GM18508 (cell line): ENCODE data around the gene DDX39B.
"Not testable (repeated sequence)": the region's sequence is repeated elsewhere in the genome, so short reads cannot be mapped to it uniquely, and the experiment has no call there.

Experiments
- ATAC-seq: cut with Tn5 transposase; IDR thresholded peaks from one replicate; pipeline ENCODE4 v1.9.1; 2021; ENCODE audit warnings: moderate number of reproducible peaks; ENCODE audit not compliant: insufficient read depth, unreplicated experiment

DDX39B gene

DNA sequence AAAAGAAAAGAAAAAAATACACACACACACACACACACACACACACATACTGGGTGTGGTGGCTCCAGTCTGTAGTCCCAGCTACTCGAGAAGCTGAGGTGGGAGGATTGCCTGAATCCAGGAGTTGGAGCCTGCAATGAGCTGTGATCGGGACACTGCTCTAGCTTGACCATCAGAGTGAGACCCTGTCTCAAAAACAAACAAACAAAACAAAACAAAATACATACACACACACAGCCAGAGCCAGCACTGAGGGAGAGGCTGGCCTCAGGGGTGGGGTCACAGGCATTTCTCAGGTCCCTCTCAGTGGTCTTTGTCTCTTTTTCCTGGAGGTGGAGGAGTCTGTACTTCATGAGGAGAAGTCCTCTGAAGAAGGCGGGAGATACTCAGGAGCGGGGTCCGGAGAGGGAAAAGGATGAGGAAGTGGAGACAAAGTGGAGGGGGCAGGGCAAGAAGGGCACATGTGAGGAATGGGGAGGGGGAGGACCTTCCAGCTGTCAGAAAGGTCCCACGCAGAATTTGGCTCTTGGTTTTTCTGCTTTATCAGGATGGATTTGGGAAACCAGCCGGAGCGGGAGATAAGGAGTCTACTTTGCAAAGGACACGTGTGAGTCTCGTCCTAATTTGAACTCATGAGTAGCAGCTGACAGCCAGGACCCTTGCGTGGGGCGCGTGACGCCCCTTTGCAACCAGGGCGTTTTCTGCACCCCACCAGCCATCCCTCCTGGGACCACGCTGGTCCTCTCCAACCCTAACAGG, 51.5 kb downstream of the DDX39B start:
- ATAC-seq: no peak

GRCh38 chr6:31489086-31489485, 52.7 kb downstream of the DDX39B start:
- ATAC-seq: no peak

DNA sequence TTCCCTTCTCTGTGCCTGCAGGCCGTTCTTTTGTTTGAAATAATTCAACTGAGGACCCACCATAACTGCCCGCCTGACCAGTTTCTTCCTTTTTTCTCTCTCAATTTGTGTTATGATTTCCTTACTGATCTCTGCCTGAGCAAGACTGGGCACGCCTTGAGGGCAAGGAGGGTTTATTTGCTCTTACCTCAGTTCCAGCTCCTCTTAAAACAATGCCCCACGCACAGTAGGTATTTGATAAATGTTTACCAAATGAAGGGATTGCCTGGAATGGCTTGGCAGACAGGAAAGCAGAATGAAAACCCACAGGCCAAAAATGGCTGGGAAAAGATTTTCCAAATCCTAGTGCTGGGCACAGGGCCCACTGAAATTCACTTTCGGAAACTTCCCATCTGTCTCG, 54.1 kb downstream of the DDX39B start:
- ATAC-seq: not testable (repeated sequence)

GRCh38 chr6:31486065-31486837, 55.6 kb downstream of the DDX39B start:
- not testable (repeated sequence) for ATAC-seq

DNA sequence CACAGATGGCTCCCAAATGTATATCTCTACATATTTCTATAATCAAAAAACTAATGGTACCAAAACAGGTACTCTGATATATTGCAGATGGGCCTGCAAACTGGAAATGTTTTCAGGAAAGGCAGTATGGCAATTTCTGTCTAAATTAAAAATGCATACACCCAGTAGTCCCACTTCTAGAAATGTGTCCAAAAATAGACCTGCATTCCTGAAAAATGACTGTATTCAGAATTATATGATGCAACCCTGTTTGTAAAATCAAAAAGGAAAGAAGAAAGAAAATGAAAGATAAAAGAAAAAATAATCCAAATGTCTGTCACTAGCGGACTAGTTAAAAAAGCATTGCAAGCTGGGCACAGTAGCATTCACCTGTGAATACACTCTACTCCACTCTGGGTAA, 56.7 kb downstream of the DDX39B start:
- no peak for ATAC-seq

DNA sequence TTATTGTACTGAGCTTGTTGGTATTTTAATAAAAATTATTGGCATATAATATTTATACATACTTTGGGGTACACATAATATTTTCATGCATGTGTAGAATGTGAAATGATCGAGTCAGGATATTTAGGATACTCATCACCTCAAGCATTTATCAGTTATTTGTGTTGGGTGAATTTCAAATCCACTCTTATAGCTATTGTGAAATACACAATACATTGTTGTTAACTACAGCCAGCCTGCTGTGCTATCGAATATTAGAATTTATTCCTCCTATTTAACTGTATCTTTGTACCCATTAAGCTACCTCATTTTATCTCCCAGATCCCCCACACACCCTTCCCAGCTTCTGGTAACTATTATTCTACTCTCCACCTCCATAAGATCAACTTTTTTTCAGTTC, 58.4 kb downstream of the DDX39B start:
- ATAC-seq: no peak

GRCh38 chr6:31480574-31480973, 61.2 kb downstream of the DDX39B start:
- ATAC-seq: no peak
